Testis (tissue), 3 donors: ENCODE data around the gene PPP1R9A. TPM values are rescaled to one million over a fixed set of nuclear protein-coding genes. Genes with fewer than 3 reads are reported as not detected.

Experiments used
- DNase-seq: peaks from one replicate; pipeline ENCODE4 v3.0.0-alpha.2; 2019
- H3K27ac ChIP-seq, 2 donors: fragments of 200-600 bp; sonication (generic); one replicate each; pipeline ENCODE4 v1.5.1; 2019
- H3K27me3 ChIP-seq: fragments of 200-600 bp; sonication (generic); one replicate; pipeline ENCODE4 v1.5.1; 2019
- H3K36me3 ChIP-seq: fragments of 200-600 bp; sonication (generic); one replicate; pipeline ENCODE4 v1.5.1; 2017; ENCODE audit warnings: low read depth; ENCODE audit errors: missing control alignments
- H3K4me1 ChIP-seq: fragments of 200-600 bp; sonication (generic); one replicate; pipeline ENCODE4 v1.5.1; 2019
- H3K4me3 ChIP-seq, 2 donors: fragments of 200-600 bp; sonication (generic); one replicate each; pipeline ENCODE4 v1.5.1; 2017 to 2019
- H3K9me3 ChIP-seq: fragments of 200-600 bp; sonication (generic); one replicate; pipeline ENCODE4 v1.5.1; 2017
- POLR2A ChIP-seq: fragments of 450-650 bp; IDR thresholded peaks from one replicate; pipeline ENCODE4 v1.6.1; 2017; ENCODE audit warnings: antibody characterized with exemption, mild to moderate bottlenecking, moderate library complexity
- WGBS, 2 donors: methylation state at CpG; one replicate each; pipeline ENCODE4 v1.1.5; 2018; 5-methylcytosine and 5-hydroxymethylcytosine counted together
- intact Hi-C: fragments of 100-400 bp; cut with DNase I; formaldehyde crosslinking; loops from one replicate; pipeline ENCODE4 v1.15.1; 2023; ENCODE audit warnings: low total_unique reads
- polyA plus RNA-seq: library from polyadenylated mRNA; stranded (reverse); fragments of 350-450 nt; fragmentation: Illumina TruSeq; extraction: RNeasy Lipid Tissue Mini Kit (QIAGEN cat#74804); gene quantifications from one replicate; pipeline ENCODE4 v1.2.3, GENCODE V29; 2014; ENCODE audit warnings: low read depth, low replicate concordance; ENCODE audit not compliant: insufficient read depth
- total RNA-seq, 2 donors: library from RNA; depleted of rRNA; stranded (reverse); fragments of >200 nt; gene quantifications; one replicate each; pipeline ENCODE4 v1.2.3, GENCODE V29; 2016
- TF ChIP-seq, protein P1 (sequence below), 3 experiments: fragments of 450-650 bp in 2 of 3; fragments of 200-600 bp in 1 of 3; sonication (generic) in 1 of 3; IDR thresholded peaks; one replicate each; pipeline ENCODE4 v1.5.1; 2016 to 2019; ENCODE audit warnings: antibody characterized with exemption in 3 of 3, mild to moderate bottlenecking in 2 of 3, moderate library complexity in 1 of 3

PPP1R9A gene
- total and polyA plus RNA-seq, 3 donors from 2014 or later: 16.7 to 47.8 (median 47.0) TPM

DNA sequence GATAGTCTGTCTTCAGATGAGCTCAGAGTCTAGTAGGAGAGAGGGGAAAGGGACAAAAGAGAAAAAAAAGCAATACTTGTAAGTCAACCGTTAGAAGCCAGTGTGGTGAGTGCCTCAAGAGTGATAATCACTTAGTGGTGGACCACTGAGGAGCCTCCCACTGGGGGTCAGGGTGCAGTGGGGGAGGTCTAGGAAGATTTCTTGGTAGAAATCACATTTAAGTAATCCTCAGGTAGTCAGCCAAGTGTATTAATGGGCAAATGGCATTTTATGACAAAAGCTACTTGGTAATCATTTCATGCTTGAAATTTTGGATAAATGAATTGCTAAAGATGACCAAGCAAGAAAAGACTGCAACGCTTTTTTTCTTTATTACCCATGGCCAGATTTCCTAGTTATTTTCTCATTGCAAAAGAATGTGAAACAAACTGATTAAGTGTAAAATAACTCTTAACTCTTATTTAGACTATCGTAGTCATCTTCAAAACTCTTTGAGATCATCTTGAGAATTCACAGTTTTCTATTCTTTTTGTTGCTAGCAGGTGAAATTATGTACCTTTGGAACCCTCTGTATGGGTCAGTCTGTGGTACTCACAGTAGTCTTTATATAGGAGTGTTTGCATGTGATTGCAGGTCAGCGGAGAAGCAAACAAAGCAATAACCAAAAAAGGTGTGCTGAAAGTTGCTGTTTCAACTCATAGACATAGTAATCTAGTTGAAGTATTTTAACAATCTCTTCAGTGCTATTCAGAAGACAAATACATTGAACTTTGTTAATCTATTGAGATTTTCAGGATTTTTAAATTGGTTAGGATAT, 63.9 kb downstream of the PPP1R9A start:
- Histone ChIP-seq H3K9me3 (no peaks in the 10 kb centered on the region), H3K27ac (no peak overlapping the region), H3K4me3 (no peak overlapping the region), H3K27me3 (no peaks in the 10 kb centered on the region), H3K36me3 (no peaks in the 10 kb centered on the region), H3K4me1 (no peaks in the 10 kb centered on the region)
- TF ChIP-seq, protein P1, sequence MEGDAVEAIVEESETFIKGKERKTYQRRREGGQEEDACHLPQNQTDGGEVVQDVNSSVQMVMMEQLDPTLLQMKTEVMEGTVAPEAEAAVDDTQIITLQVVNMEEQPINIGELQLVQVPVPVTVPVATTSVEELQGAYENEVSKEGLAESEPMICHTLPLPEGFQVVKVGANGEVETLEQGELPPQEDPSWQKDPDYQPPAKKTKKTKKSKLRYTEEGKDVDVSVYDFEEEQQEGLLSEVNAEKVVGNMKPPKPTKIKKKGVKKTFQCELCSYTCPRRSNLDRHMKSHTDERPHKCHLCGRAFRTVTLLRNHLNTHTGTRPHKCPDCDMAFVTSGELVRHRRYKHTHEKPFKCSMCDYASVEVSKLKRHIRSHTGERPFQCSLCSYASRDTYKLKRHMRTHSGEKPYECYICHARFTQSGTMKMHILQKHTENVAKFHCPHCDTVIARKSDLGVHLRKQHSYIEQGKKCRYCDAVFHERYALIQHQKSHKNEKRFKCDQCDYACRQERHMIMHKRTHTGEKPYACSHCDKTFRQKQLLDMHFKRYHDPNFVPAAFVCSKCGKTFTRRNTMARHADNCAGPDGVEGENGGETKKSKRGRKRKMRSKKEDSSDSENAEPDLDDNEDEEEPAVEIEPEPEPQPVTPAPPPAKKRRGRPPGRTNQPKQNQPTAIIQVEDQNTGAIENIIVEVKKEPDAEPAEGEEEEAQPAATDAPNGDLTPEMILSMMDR (IDR thresholded peaks at IDR 0.05): no peak
- TF ChIP-seq POLR2A: no peak
- intact Hi-C loops: no loop called here
- 64 to 65% methylated on average over 4 of the region's 4 CpGs for WGBS, 2 donors
- no peak for DNase-seq

DNA sequence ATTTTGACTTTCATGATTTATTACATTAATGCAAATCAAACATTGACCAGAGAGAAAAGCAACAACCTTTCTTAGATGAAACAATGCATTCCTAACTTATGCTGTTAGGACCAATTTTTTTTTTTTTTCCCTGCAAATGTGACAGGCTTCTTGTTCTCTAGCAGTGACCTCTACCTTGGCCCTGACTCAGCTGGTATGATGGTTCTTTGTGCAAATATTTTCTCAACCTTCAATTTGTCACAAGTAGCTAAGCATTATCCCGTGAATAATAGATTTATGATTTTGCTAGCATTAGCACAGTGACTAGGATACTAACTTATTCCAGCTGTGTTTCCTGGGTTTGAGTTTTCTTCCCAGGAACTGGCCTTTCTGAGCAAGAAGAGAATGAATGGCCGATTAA, 64.9 kb downstream of the PPP1R9A start:
- no peaks in the 10 kb centered on the region for H3K9me3 ChIP-seq
- intact Hi-C loops: no loop called here
- TF ChIP-seq, protein P1 (IDR thresholded peaks at IDR 0.05): no peak
- TF ChIP-seq POLR2A: no peak
- H3K27me3 ChIP-seq: no peaks in the 10 kb centered on the region
- no peak overlapping the region for H3K4me3 ChIP-seq
- 19 to 29% methylated on average over 2 of the region's 2 CpGs for WGBS, 2 donors
- H3K4me1 ChIP-seq: no peaks in the 10 kb centered on the region
- no peak for DNase-seq
- no peak overlapping the region for H3K27ac ChIP-seq
- no peaks in the 10 kb centered on the region for H3K36me3 ChIP-seq

DNA sequence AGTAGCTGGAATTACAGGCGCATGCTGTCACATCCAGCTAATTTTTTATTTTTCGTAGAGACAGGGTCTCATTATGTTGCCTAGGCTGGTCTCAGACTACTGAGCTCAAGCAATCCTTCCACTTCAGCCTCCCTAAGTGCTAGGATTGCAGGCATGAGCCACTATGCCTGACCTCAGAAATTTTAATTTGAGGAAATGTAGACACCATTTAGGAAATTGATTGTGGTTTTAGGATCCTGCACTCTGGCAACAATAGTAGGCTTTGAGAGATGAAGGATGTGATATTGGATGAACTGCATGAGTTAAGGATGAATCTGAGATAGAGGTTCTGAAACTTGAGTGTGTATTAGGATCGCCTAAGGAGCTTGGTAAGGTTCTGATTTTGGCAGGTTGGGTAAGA, 66.5 kb downstream of the PPP1R9A start:
- H3K27ac ChIP-seq: no peak overlapping the region
- DNase-seq: no peak

DNA sequence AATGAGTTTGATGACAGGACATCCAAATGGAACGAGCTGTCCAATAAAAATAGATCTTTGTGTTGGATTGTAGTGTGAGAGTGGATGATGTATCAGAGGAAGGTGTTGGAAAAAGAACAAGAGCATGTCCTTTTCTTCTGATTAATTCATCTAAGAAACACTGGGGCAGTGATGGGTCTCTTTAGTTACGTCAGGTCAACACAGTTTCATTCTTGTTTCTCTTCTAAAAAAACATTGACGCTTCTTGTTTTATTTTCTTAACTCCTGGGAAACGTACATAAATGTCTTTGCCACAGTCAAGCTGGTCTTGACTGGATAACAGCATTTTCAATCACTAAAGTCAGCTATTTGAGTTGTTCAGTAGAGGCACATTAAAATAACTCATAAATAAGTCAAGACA, 67.0 kb downstream of the PPP1R9A start:
- Histone ChIP-seq H3K4me1 (no peaks in the 10 kb centered on the region), H3K4me3 (no peak overlapping the region), H3K27me3 (no peaks in the 10 kb centered on the region), H3K36me3 (no peaks in the 10 kb centered on the region), H3K27ac (no peak overlapping the region), H3K9me3 (no peaks in the 10 kb centered on the region)
- no peak for TF ChIP-seq POLR2A
- TF ChIP-seq, protein P1 (IDR thresholded peaks at IDR 0.05): no peak
- intact Hi-C loops: no loop called here
- DNase-seq: no peak
- WGBS, 2 donors: 70 to 75% methylated on average over 4 of the region's 4 CpGs

More for the DNA sequence above, 66.5 kb downstream of the PPP1R9A start:
- H3K4me1 ChIP-seq: no peaks in the 10 kb centered on the region
- H3K36me3 ChIP-seq: no peaks in the 10 kb centered on the region
- H3K27me3 ChIP-seq: no peaks in the 10 kb centered on the region
- 89 to 97% methylated on average over 3 of the region's 3 CpGs for WGBS, 2 donors
- H3K4me3 ChIP-seq: no peak overlapping the region
- TF ChIP-seq, protein P1 (IDR thresholded peaks at IDR 0.05): no peak
- TF ChIP-seq POLR2A: no peak
- no peaks in the 10 kb centered on the region for H3K9me3 ChIP-seq
- intact Hi-C loops: no loop called here

DNA sequence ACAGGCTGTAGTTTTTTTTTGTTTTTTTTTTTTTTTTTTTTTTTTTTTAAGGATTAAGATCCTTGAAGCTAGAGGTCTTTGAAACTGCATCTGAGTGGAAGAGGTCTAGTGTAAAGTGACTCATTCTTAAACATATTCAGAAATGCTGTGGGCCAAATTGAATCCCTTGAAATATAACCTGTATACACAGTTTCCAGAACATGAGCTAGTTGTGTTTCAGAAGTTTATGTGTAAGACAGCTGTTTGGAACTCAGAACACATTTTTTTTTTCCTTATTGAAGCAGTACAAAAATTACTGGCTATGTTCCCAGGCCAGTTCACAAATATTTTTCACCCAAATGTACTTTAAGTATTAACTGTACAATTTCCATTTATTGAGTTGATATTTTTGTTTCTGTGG, 67.9 kb downstream of the PPP1R9A start:
- TF ChIP-seq, protein P1 (IDR thresholded peaks at IDR 0.05): no peak
- no peak for TF ChIP-seq POLR2A
- Histone ChIP-seq H3K27ac (no peak overlapping the region), H3K9me3 (no peaks in the 10 kb centered on the region), H3K4me1 (no peaks in the 10 kb centered on the region), H3K36me3 (no peaks in the 10 kb centered on the region), H3K27me3 (no peaks in the 10 kb centered on the region), H3K4me3 (no peak overlapping the region)
- DNase-seq: no peak
- intact Hi-C loops: no loop called here
